ENCODE results near the gene SPIRE2.

Gene SPIRE2

DNA sequence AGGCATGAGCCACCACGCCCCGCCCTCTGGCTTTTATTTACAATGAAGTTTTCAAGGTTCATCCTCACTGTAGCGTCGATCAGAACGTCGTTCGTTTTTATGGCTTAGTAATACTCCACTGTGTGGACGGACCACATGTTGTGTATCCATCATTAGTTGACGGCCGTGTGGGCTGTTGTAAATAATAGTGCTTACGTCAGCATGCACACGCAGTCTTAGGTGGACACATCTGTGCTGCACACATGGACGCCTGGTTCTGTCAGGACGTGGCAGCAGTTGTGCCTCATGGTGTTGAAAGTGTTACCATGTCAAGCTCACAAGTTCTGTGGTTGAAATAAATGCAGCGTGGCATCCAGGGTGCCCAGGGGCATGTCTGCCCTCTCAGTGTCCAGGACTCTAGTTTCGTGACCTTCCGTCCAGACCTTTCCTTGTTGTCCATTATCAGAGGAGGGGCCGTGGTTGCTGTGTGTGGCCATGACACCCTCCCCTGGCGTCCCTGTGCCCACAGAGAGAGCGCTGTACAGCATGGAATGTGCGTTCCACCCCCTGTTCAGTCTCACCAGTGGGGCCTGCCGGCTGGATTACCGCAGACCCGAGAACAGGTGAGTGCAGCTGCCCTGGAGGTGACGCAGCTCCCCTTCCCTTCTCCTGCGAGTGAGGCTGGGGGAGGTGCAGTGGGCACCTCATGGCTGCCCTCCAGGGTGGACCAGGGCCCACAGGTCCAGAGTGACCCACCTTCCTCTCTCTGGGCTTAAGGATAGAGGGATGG, 67.4 kb downstream of the SPIRE2 start:
- DNase-seq (ENCODE audit: low read depth), result no peak

DNA sequence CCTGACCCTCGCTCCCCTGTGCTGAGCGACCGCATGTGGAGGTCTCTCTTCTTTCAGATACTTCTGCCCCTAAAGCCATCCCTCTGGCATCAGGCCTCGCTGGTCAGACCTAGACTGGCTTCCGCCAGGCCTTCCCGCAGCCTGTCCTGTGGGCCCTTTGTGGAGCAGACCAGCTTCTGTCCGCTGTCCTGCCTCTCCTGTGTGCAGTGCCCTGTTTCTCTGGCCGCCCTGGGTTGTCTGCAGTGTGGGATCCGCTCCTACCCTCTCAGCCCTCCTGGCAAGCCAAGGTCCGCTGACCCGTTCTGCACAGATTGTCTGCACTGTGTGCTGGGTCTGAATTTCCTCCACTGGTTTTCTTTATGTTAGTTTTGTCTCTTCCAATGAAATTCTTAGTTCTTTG, 68.9 kb downstream of the SPIRE2 start:
- no peak for DNase-seq (ENCODE audit: low read depth)

DNA sequence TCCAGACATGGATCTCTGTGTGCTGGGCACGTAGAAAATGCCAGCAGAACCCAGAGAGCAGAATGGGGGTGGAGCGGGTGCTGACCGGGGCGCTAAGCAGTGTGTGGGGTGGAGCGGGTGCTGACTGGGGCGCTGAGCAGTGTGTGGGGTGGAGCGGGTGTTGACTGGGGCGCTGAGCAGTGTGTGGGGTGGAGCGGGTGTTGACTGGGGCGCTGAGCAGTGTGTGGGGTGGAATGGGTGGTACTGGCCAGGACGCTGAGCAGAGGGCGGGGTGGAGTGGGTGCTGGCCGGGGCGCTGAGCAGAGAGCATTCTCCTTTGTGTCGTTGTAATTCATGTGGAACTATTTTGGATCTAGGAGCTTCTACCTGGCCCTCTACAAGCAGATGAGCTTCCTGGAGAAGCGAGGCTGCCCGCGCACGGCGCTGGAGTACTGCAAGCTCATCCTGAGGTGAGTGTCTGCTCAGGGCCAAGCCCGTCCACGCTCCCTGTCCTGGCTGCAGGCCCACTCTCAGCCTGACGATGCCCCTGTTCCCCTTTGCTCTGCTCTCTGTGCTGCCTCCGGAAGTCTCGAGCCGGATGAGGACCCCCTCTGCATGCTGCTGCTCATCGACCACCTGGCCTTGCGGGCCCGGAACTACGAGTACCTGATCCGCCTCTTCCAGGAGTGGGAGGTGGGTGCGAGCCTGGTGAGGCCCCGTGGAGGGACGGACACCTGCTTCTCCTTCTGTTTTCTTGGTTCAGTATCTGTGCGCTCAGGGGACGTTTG, 70.1 kb downstream of the SPIRE2 start:
- DNase-seq (ENCODE audit: low read depth), result no peak

DNA sequence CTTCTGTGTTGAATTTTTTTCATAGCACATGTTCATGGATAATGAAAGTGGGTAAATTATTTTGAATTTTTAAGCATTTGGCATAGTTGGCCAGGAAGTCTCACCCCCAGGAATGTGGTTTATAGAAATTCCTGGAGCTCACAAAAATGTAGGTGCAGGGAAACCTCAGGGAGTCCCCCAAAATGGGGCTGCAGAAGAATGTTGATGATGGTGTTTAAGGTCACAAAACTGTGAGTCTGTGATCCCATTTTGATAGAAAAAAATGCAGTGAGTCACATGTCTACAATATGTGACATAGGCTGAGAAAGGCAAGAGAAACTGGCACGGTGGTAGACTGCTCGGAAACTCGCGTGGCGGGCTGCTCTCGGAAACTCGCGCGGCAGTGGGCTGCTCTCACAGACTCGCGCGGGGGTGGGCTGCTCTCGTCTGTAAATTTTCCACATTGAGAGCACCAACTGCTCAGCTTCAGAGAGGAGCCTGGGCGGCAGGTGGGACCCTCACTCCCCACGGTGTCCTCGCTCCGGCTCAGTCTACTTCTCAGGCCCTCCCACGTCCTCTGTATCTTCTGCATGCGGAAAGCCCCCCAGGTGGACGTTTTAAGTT, 71.7 kb downstream of the SPIRE2 start:
- DNase-seq (ENCODE audit: low read depth), result no peak

DNA sequence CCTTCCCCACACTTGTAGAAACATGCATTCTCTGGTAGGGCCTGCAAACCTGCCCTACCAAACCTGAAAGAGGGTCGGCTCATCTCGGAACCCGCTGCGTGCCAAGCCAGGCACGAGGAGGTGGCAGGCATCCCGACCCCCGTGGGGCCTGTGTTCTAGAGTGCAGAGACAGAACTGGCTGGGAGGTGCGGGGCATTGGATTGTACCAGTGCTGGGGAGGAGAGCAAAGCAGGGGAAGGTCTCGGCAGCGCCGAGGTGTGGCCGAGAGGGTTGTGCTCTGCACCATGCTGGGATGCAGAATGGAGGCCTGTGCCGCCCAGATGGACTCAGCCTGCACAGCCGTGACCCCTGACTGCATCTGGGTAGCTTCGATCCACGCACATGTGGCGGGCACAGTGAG, 72.6 kb downstream of the SPIRE2 start:
- DNase-seq (ENCODE audit: low read depth), result no peak

DNA sequence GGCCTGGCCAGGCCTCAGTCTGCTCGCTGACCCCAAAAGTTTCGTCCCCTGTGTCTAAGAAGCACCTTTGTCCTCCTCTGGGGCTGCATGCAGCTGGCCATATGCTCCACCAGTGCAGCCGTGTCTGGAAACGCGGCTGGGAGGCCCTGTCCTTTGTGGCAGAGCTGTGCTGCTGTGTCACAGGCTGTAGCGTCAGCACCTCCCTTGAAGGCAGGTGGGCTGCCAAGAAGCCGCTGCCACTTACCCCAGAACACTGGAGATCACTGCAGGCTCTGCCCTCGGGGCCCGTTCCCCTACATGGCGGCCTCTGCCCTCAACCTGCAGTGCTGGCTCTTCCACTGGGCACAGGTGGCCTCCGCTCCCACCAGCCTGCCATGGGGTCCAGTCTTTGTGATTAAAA, 74.7 kb downstream of the SPIRE2 start:
- DNase-seq (ENCODE audit: low read depth), result no peak

DNA sequence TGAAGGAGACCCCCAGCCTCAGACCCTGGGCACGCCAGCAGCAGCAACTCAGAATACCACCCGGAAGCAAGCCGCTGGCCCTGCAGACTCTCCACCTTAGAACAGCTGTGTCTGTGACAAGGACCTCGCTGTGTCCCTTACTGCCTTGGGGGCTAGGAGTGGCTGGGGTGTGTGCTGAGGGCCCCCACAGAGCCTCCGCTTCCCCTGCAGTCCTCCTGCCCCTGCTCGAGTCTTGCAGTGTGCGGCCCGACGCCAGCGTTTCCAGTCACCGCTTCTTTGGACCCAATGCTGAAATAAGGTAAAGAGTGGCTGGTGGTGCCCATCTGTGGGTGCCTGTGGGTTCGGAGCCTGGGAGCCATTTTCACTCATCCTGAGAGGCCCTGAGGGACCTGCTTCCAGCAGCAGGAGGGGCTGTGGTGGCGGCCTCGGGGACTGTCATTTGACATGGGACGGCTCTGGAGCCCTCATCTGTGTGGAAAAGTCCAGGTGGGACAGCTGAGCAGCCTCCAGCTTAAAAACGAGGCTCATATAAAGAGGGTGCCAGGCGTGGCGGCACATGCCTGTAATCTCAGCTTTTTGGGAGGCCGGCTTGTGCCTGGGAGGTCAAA, 75.7 kb downstream of the SPIRE2 start:
- no peak for DNase-seq (ENCODE audit: low read depth)

DNA sequence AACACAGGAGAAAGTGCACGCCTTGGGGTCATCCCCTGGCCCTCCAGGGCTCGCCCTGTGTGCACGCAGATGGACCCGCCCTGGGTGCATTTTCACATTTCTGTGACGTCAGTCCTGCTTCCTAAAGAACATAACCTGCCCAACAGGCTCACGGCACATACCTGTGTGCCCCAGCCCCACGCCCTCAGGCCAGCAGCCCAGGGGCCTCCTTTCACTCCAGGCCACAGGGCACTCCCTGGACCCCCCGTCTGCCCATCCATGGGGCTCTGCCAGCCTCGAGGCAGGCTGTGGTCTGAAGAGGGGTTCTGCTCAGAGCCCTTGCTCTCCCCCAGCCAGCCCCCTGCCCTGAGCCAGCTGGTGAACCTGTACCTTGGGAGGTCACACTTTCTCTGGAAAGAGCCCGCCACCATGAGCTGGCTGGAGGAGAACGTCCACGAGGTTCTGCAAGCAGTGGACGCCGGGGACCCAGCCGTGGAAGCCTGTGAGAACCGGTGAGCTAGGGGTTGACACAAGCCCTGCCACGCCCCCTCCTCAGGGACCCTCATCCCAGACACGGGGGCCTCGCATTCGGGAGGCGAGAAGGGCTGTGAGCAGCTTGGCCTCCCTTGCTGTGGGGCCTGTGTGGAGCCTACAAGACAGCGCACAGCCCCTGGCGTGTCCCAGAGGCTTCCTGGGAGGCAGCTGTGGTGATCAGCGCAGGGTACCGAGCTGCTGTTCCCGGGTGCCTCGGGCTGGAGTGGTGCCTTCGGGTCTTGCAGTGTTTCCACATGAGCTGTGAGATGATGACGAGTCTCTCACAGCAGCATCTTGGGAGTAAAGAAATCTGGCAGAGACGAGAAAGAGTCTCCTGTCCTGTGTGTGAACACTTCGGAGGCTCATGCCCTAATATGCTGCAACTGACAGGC, 76.6 kb downstream of the SPIRE2 start:
- DNase-seq (ENCODE audit: low read depth), result no peak

DNA sequence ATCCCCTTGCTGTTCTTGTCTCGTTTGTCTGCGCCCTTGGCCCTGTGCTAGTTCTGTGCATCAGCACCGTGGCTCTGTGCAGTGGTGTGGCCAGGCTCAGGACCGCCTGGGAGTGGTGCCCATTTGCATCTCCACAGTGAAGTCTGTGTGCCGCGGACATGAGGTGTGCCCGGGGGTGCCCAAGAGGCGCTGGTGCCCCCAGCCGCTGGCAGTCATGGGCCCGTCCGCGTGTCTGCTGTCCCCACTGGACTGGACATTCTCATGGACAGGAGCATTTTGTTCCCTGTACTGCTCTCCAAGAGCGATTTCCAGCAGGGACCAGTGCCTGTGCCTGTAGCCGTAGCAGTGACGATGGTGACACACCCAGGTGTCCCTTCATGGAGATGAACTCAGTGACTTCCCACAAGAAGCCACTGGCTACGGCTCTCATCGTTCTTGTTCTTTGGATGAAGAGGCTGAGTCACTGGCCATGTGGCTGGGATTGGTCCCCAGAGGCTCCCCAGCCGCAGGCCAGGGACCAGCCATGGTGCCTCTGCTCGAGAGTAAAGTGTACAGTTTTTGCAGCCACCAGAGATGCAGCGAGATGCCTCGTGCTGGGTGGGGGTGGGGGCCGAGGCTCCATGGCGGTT, 77.3 kb downstream of the SPIRE2 start:
- no peak for DNase-seq (ENCODE audit: low read depth)

DNA sequence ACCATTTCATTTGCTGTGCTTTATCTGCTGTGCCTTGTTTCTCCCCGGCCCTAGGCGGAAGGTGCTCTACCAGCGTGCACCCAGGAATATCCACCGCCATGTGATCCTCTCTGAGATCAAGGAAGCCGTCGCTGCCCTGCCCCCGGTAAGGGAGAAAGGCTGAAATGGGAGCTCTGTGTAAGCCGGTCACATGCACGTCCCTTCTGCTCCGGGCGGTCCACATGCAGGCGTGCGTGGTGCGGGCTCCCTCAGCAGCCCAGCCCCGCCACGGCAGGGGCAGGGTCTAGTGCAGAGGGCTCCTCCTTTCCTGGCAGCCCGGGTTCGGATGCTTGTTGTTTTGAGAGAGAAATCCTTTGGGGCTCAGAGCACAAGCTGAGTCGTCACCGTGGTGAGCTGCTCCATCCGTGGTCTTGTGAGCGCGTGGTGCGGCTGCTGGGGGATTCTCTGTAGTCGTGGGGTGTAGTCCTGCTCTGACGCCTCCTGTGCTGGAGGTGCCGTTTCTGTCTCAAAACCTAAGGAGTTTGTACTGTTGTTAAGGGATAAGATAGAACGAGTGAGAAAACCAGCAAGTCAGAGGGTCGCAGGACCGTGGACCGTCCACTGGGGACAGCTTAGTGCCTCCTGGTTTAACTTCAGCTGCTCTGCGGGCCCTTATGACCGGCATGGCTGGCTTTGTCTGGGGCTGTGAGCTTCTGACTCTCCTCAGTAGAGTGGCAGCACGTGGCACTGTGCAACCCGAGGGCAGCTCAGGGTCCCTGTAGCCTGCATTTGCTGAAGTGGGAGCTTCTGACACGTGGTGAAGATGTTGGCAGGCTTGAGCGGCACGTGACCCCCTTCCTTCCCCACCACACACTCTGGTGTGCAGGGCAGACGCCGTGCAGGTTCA, 78.1 kb downstream of the SPIRE2 start:
- no peak for DNase-seq (ENCODE audit: low read depth)

DNA sequence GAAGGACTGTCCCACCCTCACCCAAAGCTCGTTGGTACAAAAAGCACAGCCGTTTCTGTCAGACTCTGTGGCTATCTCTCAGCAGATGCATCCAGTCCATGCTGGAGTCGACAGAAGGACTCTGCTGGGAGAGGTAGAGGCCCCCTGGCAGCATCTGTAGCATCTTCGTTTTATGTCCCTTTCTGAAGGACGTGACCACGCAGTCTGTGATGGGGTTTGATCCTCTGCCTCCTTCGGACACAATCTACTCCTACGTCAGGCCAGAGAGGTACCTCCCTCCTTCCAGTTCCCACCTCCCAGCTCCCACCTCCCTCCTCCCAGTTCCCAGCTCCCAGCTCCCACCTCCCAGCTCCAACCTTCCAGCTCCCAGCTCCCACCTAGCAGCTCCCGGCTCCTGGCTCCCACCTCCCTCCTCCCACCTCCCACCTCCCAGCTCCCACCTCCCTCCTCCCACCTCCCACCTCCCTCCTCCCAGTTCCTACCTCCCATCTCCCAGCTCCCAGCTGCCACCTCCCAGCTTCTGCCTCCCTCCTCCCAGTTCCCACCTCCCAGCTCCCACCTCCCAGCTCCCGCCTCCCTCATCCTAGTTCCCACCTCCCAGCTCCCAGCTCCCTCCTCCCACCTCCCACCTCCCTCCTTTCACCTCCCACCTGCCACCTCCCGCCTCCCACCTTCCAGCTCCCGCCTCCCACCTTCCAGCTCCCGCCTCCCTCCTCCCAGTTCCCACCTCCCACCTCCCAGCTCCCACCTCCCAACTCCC, 79.0 kb downstream of the SPIRE2 start:
- no peak for DNase-seq (ENCODE audit: low read depth)

DNA sequence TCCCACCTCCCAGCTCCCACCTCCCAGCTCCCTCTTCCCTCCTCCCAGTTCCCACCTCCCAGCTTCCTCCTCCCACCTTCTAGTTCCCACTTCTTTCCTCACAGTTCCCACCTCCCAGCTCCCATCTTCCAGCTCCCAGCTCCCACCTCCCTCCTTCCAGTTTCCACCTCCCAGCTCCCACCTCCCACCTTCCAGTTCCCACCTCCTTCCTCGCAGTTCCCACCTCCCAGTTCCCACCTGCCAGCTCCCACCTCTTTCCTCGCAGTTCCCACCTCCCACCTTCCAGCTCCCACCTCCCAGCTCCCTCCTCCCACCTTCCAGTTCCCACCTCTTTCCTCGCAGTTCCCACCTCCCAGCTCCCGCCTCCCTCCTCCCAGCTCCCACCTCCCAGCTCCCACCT, 80.0 kb downstream of the SPIRE2 start:
- no peak for DNase-seq (ENCODE audit: low read depth)

DNA sequence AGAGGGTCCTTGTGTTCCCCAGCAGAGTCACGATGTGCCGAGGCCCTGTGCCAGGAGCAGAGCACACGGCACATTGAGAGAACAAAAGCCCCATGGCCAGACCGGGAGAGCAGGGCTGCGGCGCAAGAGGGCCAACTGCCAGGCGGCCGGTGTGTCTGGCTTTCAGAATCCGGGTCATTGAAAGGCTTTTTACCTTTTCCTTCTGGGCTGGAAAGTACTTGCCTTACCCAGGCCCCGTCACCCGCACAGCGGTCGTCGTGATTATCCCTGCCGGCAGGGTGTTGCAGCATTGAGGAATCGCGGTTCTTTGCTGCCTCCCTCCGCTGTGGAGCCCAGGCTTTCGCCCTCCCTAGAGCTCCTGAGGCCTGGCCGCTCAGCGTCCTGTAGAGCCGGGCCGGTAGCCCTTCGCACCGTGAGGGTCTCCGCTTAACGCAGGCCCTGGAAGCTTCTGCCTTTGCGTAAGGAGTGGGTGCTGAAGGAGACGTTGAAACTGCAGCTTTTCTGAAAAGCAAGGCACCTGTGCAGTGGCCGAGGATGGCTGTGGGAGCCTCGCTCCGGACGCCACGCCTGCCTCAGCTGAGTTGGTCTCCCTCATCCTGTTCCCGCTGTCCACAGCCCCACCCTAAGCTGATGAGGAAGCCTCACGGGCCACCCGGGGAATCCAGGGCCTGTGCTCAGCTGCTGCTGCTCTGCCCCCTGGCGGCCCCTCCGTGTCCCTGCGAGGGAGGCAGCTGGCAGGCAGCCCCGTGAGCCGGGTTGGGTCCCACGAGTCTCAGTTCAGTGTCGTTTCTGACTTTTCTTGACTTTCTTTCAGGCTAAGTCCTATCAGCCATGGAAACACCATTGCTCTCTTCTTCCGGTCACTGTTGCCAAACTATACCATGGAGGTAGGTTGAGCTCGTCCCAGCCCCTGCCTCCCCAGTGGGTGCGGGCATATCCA, 81.8 kb downstream of the SPIRE2 start:
- peak; percentile 52 for DNase-seq (ENCODE audit: low read depth)

DNA sequence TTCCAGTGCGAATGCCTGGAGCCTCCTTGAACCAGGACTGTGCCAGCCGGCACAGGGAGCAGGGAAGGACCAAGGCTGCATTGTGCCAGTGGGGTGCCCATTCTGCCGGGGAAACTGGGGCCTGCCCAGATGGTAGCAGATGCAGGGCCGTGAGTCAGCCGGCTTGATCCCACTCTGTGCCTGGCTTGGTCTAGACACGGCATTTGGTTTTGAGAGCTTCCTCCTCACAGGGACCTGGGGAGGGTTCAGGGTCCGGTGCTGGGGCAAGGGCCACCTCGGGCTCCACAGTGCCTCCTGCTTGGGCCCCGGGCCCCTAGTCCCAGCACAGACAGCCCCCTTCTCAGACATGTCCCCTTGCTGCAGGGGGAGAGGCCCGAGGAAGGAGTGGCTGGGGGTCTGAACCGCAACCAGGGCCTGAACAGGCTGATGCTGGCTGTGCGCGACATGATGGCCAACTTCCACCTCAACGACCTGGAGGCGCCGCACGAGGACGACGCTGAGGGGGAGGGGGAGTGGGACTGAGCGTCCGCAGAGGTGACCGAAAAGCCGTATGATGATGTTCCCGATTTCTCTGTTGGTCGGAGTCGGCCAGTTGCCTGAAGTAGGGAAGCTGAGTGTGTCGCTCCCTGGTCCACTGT, 82.6 kb downstream of the SPIRE2 start:
- no peak for DNase-seq (ENCODE audit: low read depth)

DNA sequence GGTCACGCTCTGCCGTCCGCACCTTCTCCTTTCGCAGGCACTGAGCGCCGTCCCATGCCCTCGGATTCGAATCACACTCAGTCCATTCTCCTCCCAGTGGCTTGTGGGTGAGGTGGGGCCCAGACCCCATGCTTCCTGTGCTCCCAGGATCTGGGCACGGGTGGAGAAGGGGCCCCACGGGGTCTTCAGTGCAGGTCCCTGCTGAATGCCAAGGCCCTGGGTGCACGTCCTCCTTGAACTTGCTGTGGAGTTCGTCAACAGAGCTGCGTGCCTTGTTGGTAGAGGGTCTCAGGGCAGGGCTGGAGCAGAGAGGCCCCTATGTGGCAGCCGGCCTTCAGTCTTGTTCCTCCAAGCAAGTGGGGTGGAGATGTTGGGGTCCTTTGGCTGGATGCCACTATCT, 83.1 kb downstream of the SPIRE2 start:
- no peak for DNase-seq (ENCODE audit: low read depth)

DNA sequence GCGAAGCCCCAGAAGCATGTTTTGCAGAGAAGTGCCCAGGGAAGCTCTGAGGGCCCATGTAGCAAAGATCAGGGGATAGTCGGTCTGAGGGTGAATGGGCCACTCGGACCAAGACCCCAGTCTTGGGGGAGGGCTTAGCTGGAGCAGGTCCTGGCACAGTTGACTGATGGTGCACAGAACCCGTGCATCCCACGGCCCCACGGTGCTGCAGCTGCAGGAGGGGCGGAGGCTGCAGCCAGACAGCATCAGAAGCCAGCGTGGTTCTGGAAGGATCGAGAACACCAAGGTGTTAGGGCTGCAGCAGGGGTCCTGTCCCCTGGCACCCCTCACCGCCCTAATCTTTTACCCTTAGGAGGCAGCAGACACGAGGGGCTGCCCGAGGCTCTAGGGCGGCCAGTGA, 83.9 kb downstream of the SPIRE2 start:
- DNase-seq (ENCODE audit: low read depth), result no peak

DNA sequence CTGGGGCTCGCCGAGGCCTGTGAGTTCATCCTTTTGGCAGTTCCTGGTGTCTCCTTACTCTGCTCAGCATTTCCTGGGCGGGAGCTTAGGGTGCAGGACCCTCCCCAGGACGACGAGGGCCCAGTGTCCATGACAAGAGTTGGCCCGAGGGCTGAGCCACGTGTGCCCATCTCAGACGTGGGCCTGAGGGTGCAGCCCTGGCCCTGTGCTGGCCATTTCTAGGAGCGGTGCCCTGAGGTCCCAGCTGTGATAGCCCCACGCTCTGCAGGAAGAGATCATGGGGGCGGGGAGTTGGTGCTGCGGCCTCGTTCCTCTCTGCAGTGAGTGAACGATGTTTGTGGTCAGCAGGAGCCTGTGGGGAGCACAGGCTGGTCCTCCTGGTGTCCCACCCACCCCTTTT, 84.4 kb downstream of the SPIRE2 start:
- DNase-seq (ENCODE audit: low read depth), result no peak

Measured in T follicular helper cell (primary cell).